Brain pericyte (primary cell): Measurements from ENCODE around the gene ATG7.

ENCODE experiments used
- DNase-seq: peaks from one replicate; pipeline ENCODE4 v3.0.0-alpha.2; 2012; ENCODE audit warnings: low read depth, low spot score

ATG7 gene

GRCh38 chr3:11271986-11272904, at the start of gene ATG7:
Gene ATG7 (plus strand): TSS chr3:11272397. CDS start chr3:11298696, 26,299 bp downstream.
- DNase-seq: peak; percentile 90

- no peak for DNase-seq
Observed at GRCh38 chr3:11224010-11224409, 48.2 kb upstream of the ATG7 start.

GRCh38 chr3:11224870-11225229, 47.3 kb upstream of the ATG7 start:
- DNase-seq: no peak

GRCh38 chr3:11226042-11226370, 46.2 kb upstream of the ATG7 start:
- no peak for DNase-seq

GRCh38 chr3:11228041-11228440, 44.2 kb upstream of the ATG7 start:
- DNase-seq: no peak

GRCh38 chr3:11230125-11230524, 42.1 kb upstream of the ATG7 start:
- no peak for DNase-seq

- DNase-seq: no peak
Observed at GRCh38 chr3:11230832-11231231, 41.4 kb upstream of the ATG7 start.

GRCh38 chr3:11235385-11235784, 36.8 kb upstream of the ATG7 start:
- DNase-seq: no peak

- no peak for DNase-seq
Observed at GRCh38 chr3:11236588-11237461, 35.4 kb upstream of the ATG7 start.

GRCh38 chr3:11238060-11238459, 34.1 kb upstream of the ATG7 start:
- DNase-seq: no peak

GRCh38 chr3:11238880-11239279, 33.3 kb upstream of the ATG7 start:
- no peak for DNase-seq

- no peak for DNase-seq
Observed at GRCh38 chr3:11239796-11240195, 32.4 kb upstream of the ATG7 start.

- DNase-seq: no peak
Observed at GRCh38 chr3:11240496-11240895, 31.7 kb upstream of the ATG7 start.

GRCh38 chr3:11244121-11244677, 28.0 kb upstream of the ATG7 start:
- no peak for DNase-seq

GRCh38 chr3:11245276-11245675, 26.9 kb upstream of the ATG7 start:
- DNase-seq: no peak

- no peak for DNase-seq
Observed at GRCh38 chr3:11245827-11246662, 26.2 kb upstream of the ATG7 start.

- no peak for DNase-seq
Observed at GRCh38 chr3:11246663-11246970, 25.6 kb upstream of the ATG7 start.

GRCh38 chr3:11247362-11247761, 24.8 kb upstream of the ATG7 start:
- DNase-seq: no peak

- no peak for DNase-seq
Observed at GRCh38 chr3:11248596-11248995, 23.6 kb upstream of the ATG7 start.

- DNase-seq: no peak
Observed at GRCh38 chr3:11250902-11251806, 21.0 kb upstream of the ATG7 start.

- DNase-seq: no peak
Observed at GRCh38 chr3:11251807-11252176, 20.4 kb upstream of the ATG7 start.
